Hematopoietic multipotent progenitor cell (in vitro differentiated cells): Measurements from ENCODE around the gene TMEM163. TPM values are rescaled to one million over a fixed set of nuclear protein-coding genes. Genes with fewer than 3 reads are reported as not detected.
"Not testable (repeated sequence)": the region's sequence is repeated elsewhere in the genome, so short reads cannot be mapped to it uniquely, and the experiment has no call there.

Experiments used
- DNase-seq, 3 donors: peaks; one replicate each; pipeline ENCODE4 v3.0.0-alpha.2; 2011 to 2015; ENCODE audit warnings: low read depth in 2 of 3, low spot score in 2 of 3
- total RNA-seq: library from RNA; depleted of rRNA; stranded (reverse); fragments of >200 nt; gene quantifications from one replicate; pipeline ENCODE4 v1.2.3, GENCODE V29; 2012

Gene TMEM163
- total RNA-seq, result 17.2 TPM

- peak in 2 of 3 donors; percentile 58 to 65 for DNase-seq
These were observed at the start of gene TMEM163 for GRCh38 chr2:134718817-134719814. TSS of gene TMEM163 (minus strand) at chr2:134719000.

DNA sequence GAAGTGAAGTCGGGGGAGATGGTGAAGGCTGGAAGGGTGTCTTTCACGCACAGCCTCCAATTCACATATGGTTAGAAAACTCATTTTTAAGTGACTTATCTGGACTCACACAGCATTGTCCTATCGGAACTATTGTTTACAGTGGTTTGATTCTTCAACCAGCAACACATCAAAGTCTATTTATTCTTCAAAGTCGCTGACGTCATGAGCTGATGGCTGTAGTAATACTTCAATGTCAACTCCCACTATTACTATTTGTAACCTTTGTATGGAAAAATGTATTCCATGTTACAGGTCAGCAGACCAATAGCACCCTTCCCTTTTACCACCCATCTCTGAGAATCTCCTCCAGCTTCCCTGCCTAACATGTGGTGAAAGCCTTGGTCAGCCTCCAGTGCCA is 47.8 kb upstream of the TMEM163 start:
- DNase-seq, result no peak

GRCh38 chr2:134765987-134766386 is 47.2 kb upstream of the TMEM163 start:
- no peak for DNase-seq

DNA sequence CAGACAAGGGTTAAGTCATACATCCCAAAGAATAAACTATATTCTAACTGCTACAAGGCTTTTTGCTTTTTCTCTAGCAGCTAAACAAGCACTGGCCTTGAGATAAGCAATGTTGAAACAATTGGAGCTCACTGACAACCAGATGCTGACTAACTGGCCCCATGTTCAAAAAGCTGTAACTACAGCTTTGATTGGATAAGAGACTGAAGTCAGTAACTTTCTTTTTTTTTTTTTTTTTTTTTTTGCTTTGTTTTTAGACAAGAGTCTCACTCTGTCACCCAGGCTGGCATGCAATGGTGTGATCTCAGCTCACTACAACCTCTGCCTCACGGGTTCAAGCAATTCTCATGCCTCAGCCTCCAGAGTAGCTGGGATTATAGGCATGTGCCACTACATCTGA is 45.4 kb upstream of the TMEM163 start:
- no peak for DNase-seq

GRCh38 chr2:134763164-134763710 is 44.4 kb upstream of the TMEM163 start:
- peak in 2 of 3 donors; percentile 49 to 72 for DNase-seq

DNA sequence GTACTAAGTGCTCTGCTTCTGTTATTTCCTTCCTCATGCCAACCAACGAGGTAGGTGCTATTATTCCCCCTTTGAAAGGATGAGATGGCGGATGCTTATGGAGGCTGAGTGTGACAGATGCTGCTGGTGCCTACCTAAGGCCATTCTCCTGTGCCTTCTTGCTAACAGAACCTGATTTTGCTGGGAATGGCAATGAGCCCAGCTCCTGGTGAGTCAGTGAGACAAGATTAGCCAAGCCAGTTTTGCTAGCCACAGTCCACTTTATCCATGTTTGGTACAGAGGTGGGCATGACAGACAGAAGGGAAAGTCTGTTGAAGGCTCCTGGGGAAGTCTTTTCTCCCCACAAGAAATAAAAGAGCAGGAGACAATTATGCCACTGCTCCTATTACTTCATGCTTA is 43.7 kb upstream of the TMEM163 start:
- no peak for DNase-seq

DNA sequence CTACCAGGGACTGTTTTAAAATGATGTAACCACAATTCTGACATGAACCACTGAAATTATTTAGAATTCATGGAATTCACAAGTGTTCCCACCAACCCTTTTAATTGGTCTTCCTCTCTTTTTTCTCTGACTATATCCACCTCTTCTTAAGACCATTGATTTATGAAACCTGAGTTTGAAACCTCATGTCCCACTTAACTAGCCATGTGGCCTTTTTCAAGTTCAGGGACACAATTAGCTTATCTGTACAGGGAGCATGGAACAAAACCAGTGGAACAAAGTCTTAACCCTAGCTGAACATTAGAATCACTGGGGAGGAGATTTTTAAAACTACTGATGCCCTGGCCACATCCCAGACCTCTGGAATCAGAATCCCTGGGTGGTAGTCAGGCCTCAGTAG is 41.6 kb upstream of the TMEM163 start:
- no peak for DNase-seq

GRCh38 chr2:134758633-134759032 is 39.8 kb upstream of the TMEM163 start:
- peak in 2 of 3 donors; percentile 59 to 85 for DNase-seq

DNA sequence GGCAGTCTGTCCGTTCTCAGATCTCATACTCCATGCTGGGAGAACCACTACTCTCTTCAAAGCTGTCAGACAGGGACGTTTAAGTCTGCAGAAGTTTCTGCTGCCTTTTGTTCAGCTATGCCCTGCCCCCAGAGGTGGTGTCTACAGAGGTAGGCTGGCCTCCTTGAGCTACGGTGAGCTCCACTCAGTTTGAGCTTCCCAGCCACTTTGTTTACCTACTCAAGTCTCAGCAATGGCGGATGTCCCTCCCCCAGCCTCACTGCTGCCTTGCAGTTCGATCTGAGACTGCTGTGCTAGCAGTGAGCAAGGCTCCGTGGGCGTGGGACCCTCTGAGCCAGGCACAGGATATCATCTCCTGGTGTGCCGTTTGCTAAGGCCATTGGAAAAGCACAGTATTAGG is 33.2 kb upstream of the TMEM163 start:
- not testable (repeated sequence) for DNase-seq

GRCh38 chr2:134745546-134745945 is 26.7 kb upstream of the TMEM163 start:
- no peak for DNase-seq

- no peak for DNase-seq
These were observed 26.2 kb upstream of the TMEM163 start for GRCh38 chr2:134745023-134745422.

- DNase-seq, result peak in 2 of 3 donors; percentile 38 to 59
These were observed 21.1 kb upstream of the TMEM163 start for GRCh38 chr2:134739879-134740301.

- peak in 2 of 3 donors; percentile 45 to 89 for DNase-seq
These were observed 20.6 kb upstream of the TMEM163 start for GRCh38 chr2:134739236-134739878.

DNA sequence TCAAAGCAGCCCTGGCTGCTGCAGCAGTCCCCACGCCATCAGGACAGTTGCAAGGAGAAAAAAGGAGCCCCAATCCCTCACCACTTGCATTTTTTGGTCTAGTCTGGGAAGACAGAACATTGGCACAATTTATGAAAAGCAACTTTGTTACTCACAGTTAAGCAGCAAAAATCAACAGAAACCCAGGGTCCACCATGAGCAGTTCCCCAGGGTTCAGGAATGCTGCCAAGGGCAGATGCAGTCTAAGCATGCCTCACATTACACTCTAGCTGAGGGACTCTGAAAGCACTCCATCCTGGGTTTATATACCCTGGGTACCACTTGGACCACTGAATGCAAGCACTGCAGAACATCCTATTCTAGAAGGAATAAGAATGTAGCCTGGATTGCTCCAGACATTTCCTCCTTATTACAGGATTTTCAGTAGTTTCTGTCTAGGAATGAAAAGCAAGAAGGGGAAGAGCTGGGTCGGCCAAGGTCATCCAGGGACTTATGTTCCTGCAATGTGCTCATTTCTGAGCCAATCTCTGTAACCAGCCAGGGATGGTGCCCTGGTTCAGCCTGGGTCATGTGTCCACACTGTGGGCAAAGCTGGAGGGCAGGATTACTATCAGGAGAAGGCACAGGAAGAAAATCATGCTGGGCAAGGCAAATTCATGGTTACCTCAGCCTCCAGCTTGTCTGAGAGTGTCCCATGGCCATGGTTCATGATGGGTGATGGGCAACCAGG is 19.5 kb upstream of the TMEM163 start:
- DNase-seq, result no peak

DNA sequence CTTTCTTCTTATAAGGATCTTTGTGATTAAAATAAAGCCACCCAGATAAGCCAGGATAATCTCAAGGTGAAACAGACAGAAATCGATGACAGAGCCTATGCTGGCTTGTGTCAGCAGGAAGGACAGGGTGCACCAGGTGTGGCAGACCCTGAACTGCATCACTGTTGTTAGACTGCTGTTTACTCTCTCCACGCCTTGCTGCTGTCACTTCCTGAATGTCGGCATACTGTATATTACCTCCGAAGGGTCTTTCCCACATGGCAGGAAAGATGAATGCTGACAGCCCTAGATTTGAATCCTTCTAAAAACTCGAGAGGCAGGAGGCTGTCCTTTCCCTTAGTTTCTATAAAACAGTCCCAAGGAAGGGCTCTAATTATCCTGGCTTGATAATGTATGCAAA is 18.9 kb upstream of the TMEM163 start:
- no peak for DNase-seq

DNA sequence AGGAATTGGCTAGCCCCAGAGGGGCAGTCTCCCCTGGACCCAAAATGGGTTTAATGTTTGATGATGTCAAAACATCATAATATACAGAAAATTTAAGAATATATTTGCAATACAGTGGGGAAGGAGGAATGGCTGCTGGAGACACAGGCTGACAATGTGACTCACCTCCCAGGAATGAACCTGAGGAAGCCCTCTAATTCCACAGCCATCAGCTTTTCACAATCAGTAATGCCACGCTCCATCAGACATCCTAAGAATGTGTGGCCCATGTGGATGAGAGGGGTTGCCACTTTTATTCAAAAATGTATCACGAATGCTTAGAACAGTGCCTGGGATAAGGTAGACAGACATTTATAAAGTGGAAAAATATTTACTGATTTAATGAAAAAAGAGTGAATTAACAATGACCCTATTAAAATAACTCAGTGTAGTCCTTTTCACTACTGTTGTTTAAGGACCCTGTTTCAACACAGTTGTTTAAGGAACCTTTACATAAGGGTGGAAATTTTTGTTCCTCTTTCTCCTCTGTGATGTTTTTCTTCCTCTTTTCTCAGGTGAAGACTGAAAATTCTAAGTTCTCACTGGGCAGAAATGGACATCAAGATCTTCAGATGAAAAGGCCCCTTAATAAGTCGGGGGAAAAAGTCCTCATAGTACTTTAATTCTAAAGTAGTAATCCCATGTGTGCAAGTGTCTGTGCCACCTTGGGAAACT is 17.5 kb upstream of the TMEM163 start:
- peak in 1 of 3 donors; percentile 62 for DNase-seq

DNA sequence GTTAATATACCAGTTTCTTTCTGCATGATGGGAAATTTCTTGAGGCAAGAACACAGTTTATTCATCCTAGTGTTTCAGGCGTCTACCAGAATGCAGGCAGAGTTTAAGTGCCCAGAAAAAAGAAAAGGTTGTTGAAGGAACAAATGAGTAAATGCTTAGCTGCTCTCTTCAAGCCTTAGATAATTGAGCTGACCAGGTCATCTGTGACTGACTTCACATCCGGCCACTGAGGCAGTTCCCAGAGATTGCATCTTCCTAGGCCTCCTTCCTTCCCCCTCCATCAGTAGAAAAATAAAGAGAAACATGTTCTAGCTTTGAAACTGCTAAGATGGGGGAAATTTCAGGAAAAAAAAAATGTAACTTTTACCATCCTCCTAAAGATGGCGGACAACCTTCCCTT is 9.4 kb upstream of the TMEM163 start:
- DNase-seq, result no peak

GRCh38 chr2:134727385-134727784 is 8.6 kb upstream of the TMEM163 start:
- no peak for DNase-seq

DNA sequence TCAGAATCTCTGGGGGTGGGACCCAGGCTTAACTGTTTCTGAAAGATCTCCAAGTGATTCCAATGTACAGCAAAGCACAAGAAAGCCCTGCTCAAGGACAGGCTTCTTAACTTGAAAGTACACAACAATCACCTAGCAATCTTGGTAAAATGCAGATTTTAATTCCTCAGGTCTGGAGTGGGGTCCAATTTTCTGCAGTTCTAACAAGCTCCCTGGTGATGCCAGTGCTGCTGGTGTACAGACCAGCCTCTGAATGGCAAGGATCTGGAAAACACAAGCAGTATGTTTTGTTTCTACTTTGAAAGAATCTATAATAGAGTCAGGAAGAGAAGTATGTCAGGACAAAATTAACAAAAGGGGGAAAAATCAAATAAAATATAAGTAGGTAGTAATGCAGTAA is 7.8 kb upstream of the TMEM163 start:
- DNase-seq, result no peak

DNA sequence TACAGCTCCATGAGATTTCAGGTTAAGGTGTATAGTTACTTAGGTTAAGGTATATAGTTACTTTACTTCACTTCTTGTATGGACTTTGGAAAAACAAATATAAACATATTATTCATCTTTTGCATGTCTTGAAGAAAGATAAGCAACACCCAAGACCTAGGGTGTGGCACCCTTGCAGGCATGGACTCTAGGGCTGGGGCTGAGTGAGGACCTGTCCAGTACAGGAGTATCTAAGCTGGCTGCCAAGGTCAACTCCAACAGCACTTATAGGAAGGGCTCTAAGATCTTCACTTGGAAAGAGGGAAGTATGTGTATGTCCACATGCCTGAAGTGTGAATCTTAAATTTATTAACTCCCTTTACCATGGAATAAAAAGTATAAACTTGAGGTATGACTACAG is 7.1 kb upstream of the TMEM163 start:
- DNase-seq, result no peak
